ENCODE data around the gene TYRO3. TPM values are rescaled to one million over a fixed set of nuclear protein-coding genes. Genes with fewer than 3 reads are reported as not detected.
"Not testable (repeated sequence)": the region's sequence is repeated elsewhere in the genome, so short reads cannot be mapped to it uniquely, and the experiment has no call there.

Gene TYRO3
- total RNA-seq, 2 experiments from 2014 or later = 0.48 TPM; not detected in 1

- H3K36me3 ChIP-seq (ENCODE audit: insufficient read depth, low read length); H4K20me1 ChIP-seq (ENCODE audit: insufficient read depth, low read length); H2AFZ ChIP-seq (ENCODE audit: low read length); H3K27ac ChIP-seq (ENCODE audit: low read depth, low read length, poor library complexity, severe bottlenecking); BruUV-seq (replicated peaks); POLR2A ChIA-PET; H3K9me3 ChIP-seq (ENCODE audit: low read length); H3K4me3 ChIP-seq (ENCODE audit: low read depth, low read length, poor library complexity, severe bottlenecking); H3K4me2 ChIP-seq (ENCODE audit: low read length); intact Hi-C loops (cut with micrococcal nuclease; ENCODE audit: unreplicated experiment); DNase-seq (ENCODE audit: low spot score); CTCF ChIA-PET (ENCODE audit: unreplicated experiment); H3K4me1 ChIP-seq (ENCODE audit: insufficient read depth, low read length, poor library complexity, severe bottlenecking); H3K9me2 ChIP-seq (ENCODE audit: insufficient read depth, low read length); H3K79me2 ChIP-seq (ENCODE audit: insufficient read depth, low read depth, low read length): not testable (repeated sequence)
Measured at GRCh38 chr15:41589571-41589970, 30.6 kb downstream of the TYRO3 start.

- intact Hi-C loops (cut with micrococcal nuclease; ENCODE audit: unreplicated experiment); H3K4me3 ChIP-seq (ENCODE audit: low read depth, low read length, poor library complexity, severe bottlenecking); H3K27ac ChIP-seq (ENCODE audit: low read depth, low read length, poor library complexity, severe bottlenecking); H3K79me2 ChIP-seq (ENCODE audit: insufficient read depth, low read depth, low read length); H3K4me1 ChIP-seq (ENCODE audit: insufficient read depth, low read length, poor library complexity, severe bottlenecking); CTCF ChIA-PET (ENCODE audit: unreplicated experiment); H4K20me1 ChIP-seq (ENCODE audit: insufficient read depth, low read length); H2AFZ ChIP-seq (ENCODE audit: low read length); DNase-seq (ENCODE audit: low spot score); BruUV-seq (replicated peaks); H3K9me3 ChIP-seq (ENCODE audit: low read length); H3K4me2 ChIP-seq (ENCODE audit: low read length); H3K36me3 ChIP-seq (ENCODE audit: insufficient read depth, low read length); H3K9me2 ChIP-seq (ENCODE audit: insufficient read depth, low read length): not testable (repeated sequence)
- POLR2A ChIA-PET = interaction anchor here (0.6 kb wide), 1 partner anchor 27 kb away, joined by 3 read pairs; no protein-coding TSS in a partner anchor
Measured at GRCh38 chr15:41591217-41591616, 32.2 kb downstream of the TYRO3 start.

GRCh38 chr15:41592718-41593117 is 33.7 kb downstream of the TYRO3 start:
- H3K4me1 ChIP-seq (ENCODE audit: insufficient read depth, low read length, poor library complexity, severe bottlenecking); H3K9me3 ChIP-seq (ENCODE audit: low read length); BruUV-seq (replicated peaks); H4K20me1 ChIP-seq (ENCODE audit: insufficient read depth, low read length); H2AFZ ChIP-seq (ENCODE audit: low read length); intact Hi-C loops (cut with micrococcal nuclease; ENCODE audit: unreplicated experiment); CTCF ChIA-PET (ENCODE audit: unreplicated experiment); DNase-seq (ENCODE audit: low spot score); POLR2A ChIA-PET; H3K4me2 ChIP-seq (ENCODE audit: low read length); H3K4me3 ChIP-seq (ENCODE audit: low read depth, low read length, poor library complexity, severe bottlenecking); H3K79me2 ChIP-seq (ENCODE audit: insufficient read depth, low read depth, low read length); H3K9me2 ChIP-seq (ENCODE audit: insufficient read depth, low read length); H3K27ac ChIP-seq (ENCODE audit: low read depth, low read length, poor library complexity, severe bottlenecking); H3K36me3 ChIP-seq (ENCODE audit: insufficient read depth, low read length): not testable (repeated sequence)

GRCh38 chr15:41594801-41595746 is 36.1 kb downstream of the TYRO3 start:
- no peak overlapping the region for H3K4me3 ChIP-seq (ENCODE audit: low read depth, low read length, poor library complexity, severe bottlenecking)
- H2AFZ ChIP-seq (ENCODE audit: low read length) = no peak overlapping the region
- no peak overlapping the region for H3K4me2 ChIP-seq (ENCODE audit: low read length)
- no peak overlapping the region for H3K27ac ChIP-seq (ENCODE audit: low read depth, low read length, poor library complexity, severe bottlenecking)
- POLR2A ChIA-PET = interaction anchor here (0.7 kb wide), 2 partner anchors 26 to 144 kb away, joined by 8 to 13 read pairs; no protein-coding TSS in a partner anchor
- no peak for TF ChIP-seq CTCF (conservative IDR thresholded peaks at IDR 0.05; ENCODE audit: low read length)
- no peak for TF ChIP-seq EZH2phosphoT487 (IDR thresholded peaks at IDR 0.05; ENCODE audit: borderline replicate concordance, low read depth, low read length)
- no peak for DNase-seq (ENCODE audit: low spot score)
- H3K9me3 ChIP-seq (ENCODE audit: low read length) = no peaks in the 10 kb centered on the region
- BruUV-seq (replicated peaks) = no TSS peak
- CTCF ChIA-PET (ENCODE audit: unreplicated experiment) = no interaction called here
- H3K4me1 ChIP-seq (ENCODE audit: insufficient read depth, low read length, poor library complexity, severe bottlenecking) = no peaks in the 10 kb centered on the region
- intact Hi-C loops (cut with micrococcal nuclease; ENCODE audit: unreplicated experiment) = no loop called here
- H3K36me3 ChIP-seq (ENCODE audit: insufficient read depth, low read length) = no peaks in the 10 kb centered on the region
- no peaks in the 10 kb centered on the region for H4K20me1 ChIP-seq (ENCODE audit: insufficient read depth, low read length)
- no peaks in the 10 kb centered on the region for H3K79me2 ChIP-seq (ENCODE audit: insufficient read depth, low read depth, low read length)
- no peaks in the 10 kb centered on the region for H3K9me2 ChIP-seq (ENCODE audit: insufficient read depth, low read length)

Measured in OCI-LY7 (cell line).